T-helper 2 cell treated with Interferon-gamma antibody and Interleukin-4, amounts not matched to agents 100 ng/mL and 5 ng/mL, for 36 hours (primary cell): ENCODE results near the gene NKIRAS2. TPM values are rescaled to one million over a fixed set of nuclear protein-coding genes. Genes with fewer than 3 reads are reported as not detected.

ENCODE experiments used
- intact Hi-C: fragments of 100-400 bp; cut with micrococcal nuclease; formaldehyde crosslinking; loops from one replicate; pipeline ENCODE4 v1.15.1; 2023
- total RNA-seq: library from RNA; stranded (reverse); gene quantifications from 2 replicates; pipeline ENCODE4 v1.2.3, GENCODE V29; 2022

The NKIRAS2 gene
- total RNA-seq, 1 donor from 2014 or later: 24.7 TPM

GRCh38 chr17:42053731-42054500 is 34.0 kb downstream of the NKIRAS2 start:
- intact Hi-C loops: no loop called here

- intact Hi-C loops: no loop called here
Observed at GRCh38 chr17:42055027-42055426, 35.1 kb downstream of the NKIRAS2 start.

DNA sequence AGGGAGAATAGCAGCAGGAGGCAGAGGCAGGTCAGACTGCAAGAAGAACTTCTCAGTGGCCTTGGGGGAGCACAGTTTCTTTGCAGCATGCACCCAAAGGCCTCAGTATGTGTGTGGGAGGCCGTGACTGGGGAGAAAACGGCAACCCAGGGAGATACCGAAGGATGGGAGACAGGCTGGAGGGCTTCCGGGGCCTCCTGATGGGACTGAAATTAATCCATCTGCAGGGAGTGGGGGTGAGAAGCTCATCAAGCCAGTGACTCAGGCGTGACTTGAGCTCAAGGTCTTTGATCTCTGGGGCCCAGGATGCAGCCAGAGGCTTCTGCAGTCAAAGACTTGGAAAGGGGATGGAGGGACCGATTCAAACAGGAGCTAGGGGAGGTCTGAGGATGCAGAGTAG is 35.6 kb downstream of the NKIRAS2 start:
- intact Hi-C loops: no loop called here

GRCh38 chr17:42056635-42057034 is 36.7 kb downstream of the NKIRAS2 start:
- intact Hi-C loops: no loop called here

DNA sequence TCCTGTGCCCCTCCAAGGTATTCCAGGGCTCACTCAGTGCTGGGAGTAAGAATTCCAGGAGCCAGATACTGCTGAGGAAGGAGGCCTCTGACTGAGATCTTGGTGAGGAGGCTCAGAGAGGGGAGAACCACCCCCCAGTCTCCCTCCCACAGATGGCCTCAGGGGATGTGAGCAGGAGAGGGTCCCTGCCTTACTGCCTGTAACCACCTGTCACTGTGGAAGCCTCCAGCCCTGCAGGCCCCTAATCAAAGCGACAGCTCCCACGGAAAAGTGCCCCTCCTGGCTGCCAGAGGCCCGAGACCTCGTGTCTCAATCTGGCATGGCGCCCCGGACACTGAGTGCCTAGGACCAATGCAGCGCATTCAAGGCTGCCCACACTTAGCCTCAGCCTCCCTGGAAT is 38.2 kb downstream of the NKIRAS2 start:
- intact Hi-C loops: no loop called here

- intact Hi-C loops: no loop called here
Observed at GRCh38 chr17:42059815-42060214, 39.9 kb downstream of the NKIRAS2 start.

DNA sequence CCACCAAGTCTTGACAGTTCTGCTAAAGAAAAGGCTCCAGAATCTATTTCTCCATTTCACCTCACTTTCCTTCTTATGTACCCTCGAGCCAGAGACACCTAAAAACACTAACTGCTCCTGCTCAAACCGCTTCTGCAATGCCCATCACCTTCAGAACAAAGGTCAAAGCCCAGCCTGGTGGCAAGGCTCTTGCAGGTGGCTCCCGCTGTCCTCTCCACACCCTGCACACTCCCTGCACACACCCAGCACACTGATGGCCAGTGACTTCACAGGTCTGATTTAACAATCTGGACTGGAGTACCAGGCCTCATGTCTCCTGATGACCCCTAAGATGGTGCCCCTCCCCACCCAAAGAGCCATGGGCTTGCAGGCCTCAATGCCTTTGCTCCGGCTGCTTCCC is 40.3 kb downstream of the NKIRAS2 start:
- intact Hi-C loops: no loop called here

GRCh38 chr17:42061646-42062487 is 42.0 kb downstream of the NKIRAS2 start:
- intact Hi-C loops: no loop called here

DNA sequence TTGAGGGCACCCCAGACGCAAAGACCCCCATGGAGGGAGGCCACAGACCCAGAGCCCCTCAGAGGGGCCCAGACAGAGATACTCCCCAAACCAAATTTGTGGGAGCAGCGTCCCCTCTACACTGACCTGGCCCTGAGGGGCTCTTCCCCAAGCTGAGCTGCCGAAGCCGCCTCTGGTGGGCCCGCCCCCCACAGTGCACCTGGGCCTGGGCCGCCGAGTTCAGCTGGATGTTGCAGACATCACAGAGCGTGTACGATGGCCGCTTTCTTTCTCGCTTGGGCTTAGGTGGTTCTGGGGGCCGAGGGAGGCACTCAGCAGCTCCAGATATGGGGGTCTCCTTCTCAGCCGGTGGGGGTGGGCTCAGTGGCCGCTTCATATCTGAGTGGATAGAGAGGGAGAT is 42.8 kb downstream of the NKIRAS2 start:
- intact Hi-C loops: no loop called here

DNA sequence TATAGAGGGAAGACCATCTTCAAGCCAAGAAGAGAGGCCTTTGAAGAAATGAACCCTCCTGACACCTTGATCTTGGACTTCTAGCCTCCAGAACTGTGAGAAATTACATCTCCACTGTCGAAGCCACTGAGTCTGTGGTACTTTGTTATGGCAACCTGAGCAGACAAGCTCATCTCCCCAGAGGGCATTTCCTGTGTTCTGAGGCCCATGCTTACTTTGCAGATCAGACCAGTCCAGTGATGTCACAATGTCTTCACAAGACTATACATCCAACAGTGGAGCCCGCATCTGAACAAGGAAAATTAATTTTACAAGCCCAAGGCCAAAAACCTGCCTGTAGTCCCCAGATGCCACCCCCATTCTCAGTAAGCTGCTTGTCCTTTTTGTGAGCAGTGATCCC is 45.3 kb downstream of the NKIRAS2 start:
- intact Hi-C loops: loop anchor here (5.0 kb wide), 1 partner anchor 38 kb away; no protein-coding TSS in a partner anchor

- intact Hi-C loops: loop anchor here (1.0 to 5.0 kb wide), 2 partner anchors 40 to 49 kb away; no protein-coding TSS in a partner anchor
Observed at GRCh38 chr17:42067371-42068091, 47.6 kb downstream of the NKIRAS2 start.

- intact Hi-C loops: loop anchor here (5.0 kb wide), 1 partner anchor 42 kb away; no protein-coding TSS in a partner anchor
Observed at GRCh38 chr17:42068979-42069378, 49.1 kb downstream of the NKIRAS2 start.

DNA sequence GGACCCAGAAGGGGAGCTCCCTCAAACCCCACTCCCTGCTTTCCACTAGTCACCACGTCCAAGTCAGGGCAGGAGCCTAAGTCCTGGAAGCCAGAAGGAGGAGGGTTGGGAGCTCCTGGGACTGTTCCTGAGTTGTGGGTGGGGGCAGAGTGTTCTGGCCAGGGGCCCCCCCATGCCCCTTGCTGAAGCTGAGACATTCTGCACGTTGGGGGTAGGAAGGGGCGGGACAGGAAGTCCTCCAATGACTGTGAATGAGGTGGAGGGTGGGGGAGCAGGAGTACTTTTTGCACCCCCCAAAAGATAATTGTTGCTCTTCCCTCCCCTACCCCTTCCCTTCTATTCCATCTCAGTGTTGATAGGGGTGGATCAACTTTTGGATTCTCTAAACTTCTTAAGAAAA is 51.9 kb downstream of the NKIRAS2 start:
- intact Hi-C loops: no loop called here

- intact Hi-C loops: no loop called here
Observed at GRCh38 chr17:42072323-42073187, 52.7 kb downstream of the NKIRAS2 start.

Other genes with a start within 250 kb of the NKIRAS2 start
- gene JUP, start 233.4 kb upstream of the NKIRAS2 start, total RNA-seq: 0.73 and 0.93 TPM in 2 replicates
- gene P3H4, start 208.1 kb upstream of the NKIRAS2 start, total RNA-seq: 3.8 and 6.1 TPM in 2 replicates
- gene FKBP10, start 207.1 kb upstream of the NKIRAS2 start, total RNA-seq: 0.27 and 0.36 TPM in 2 replicates
- gene NT5C3B, start 183.9 kb upstream of the NKIRAS2 start, total RNA-seq: 42.8 and 43.4 TPM in 2 replicates
- gene KLHL10, start 182.3 kb upstream of the NKIRAS2 start, total RNA-seq: 0.07 and 0.09 TPM in 2 replicates
- gene KLHL11, start 154.7 kb upstream of the NKIRAS2 start, total RNA-seq: 20.4 and 22.1 TPM in 2 replicates
- 182 and 188 TPM in 2 replicates for gene ACLY, start 101.1 kb upstream of the NKIRAS2 start, total RNA-seq
- 0.66 and 0.73 TPM in 2 replicates for gene ODAD4, start 89.5 kb upstream of the NKIRAS2 start, total RNA-seq
- 74.0 and 80.6 TPM in 2 replicates for gene CNP, start 53.3 kb upstream of the NKIRAS2 start, total RNA-seq
- gene DNAJC7, start 2.7 kb upstream of the NKIRAS2 start, total RNA-seq: 103 and 111 TPM in 2 replicates
- gene C17orf113, start 30.5 kb downstream of the NKIRAS2 start, total RNA-seq: 0.05 and 0.11 TPM in 2 replicates
- not detected in 2 replicates for gene ZNF385C, start 78.4 kb downstream of the NKIRAS2 start, total RNA-seq
- 35.9 and 38.8 TPM in 2 replicates for gene DHX58, start 92.6 kb downstream of the NKIRAS2 start, total RNA-seq
- gene KAT2A, start 101.3 kb downstream of the NKIRAS2 start, total RNA-seq: 45.4 and 45.5 TPM in 2 replicates
- gene HSPB9, start 102.7 kb downstream of the NKIRAS2 start, total RNA-seq: not detected in 2 replicates
- gene RAB5C, start 134.9 kb downstream of the NKIRAS2 start, total RNA-seq: 91.7 and 95.8 TPM in 2 replicates
- gene KCNH4, start 161.1 kb downstream of the NKIRAS2 start, total RNA-seq: 0.11 and 0.16 TPM in 2 replicates
- not detected in 2 replicates for gene HCRT, start 165.4 kb downstream of the NKIRAS2 start, total RNA-seq
- gene GHDC, start 174.4 kb downstream of the NKIRAS2 start, total RNA-seq: 15.3 and 15.9 TPM in 2 replicates